GM18909 (cell line): ENCODE measurements around the gene PVALEF.
"Not testable (repeated sequence)": the region's sequence is repeated elsewhere in the genome, so short reads cannot be mapped to it uniquely, and the experiment has no call there.

ENCODE experiments used
- ATAC-seq: cut with Tn5 transposase; IDR thresholded peaks from one replicate; pipeline ENCODE4 v1.9.1; 2021; ENCODE audit warnings: mild to moderate bottlenecking; ENCODE audit not compliant: unreplicated experiment, poor library complexity

Gene PVALEF

DNA sequence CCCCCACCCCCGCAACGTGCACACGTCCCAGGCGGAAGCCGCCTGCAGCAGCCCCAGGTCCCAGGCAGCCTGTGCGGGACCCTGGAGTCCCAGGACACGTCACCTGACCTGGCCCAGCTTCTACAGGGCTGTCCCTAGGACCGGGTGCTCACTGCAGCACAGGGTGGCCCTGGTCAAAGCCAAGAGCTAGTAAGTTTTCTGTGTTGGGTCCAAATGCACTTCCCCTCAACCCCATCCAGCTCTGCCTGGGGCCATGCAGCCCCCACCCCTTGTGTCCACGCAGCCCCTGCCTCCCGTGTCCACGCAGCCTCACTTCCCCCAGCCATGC is 22.1 kb upstream of the PVALEF start:
- ATAC-seq = no peak

DNA sequence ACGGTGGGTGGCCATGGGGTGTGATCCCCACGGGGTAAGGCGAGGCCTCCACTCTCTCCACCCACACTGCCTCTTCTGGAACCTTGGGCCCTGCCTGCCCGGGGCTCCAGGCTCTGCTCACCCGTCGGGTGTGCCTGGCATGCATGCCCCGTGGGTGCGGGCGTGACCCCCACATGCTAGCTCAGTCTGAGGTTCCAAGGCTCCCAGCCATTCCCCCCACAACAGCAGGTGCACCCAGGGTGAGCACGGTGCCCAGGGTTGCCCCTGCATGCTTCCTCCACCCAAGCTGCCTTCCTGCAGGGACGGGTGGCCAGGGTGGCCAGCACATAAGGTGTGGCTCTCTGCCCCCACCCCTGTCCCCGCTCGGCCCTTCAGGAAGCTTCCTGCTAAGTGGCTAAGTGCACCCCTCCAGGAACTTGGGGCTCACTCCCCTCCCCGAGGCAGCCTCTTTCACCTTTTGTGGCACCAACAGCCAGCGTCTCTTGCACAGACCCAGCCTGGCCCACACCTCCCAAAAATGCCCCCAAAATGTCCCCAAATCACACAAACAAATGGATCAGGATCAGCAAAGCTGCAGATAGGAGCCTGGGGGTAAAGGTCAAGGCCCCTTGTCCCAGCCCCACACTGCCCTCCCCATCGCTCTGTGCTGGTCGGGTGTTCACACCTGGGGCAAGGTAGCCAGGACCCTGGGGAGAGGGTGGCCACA is 21.4 kb upstream of the PVALEF start:
- no peak for ATAC-seq

DNA sequence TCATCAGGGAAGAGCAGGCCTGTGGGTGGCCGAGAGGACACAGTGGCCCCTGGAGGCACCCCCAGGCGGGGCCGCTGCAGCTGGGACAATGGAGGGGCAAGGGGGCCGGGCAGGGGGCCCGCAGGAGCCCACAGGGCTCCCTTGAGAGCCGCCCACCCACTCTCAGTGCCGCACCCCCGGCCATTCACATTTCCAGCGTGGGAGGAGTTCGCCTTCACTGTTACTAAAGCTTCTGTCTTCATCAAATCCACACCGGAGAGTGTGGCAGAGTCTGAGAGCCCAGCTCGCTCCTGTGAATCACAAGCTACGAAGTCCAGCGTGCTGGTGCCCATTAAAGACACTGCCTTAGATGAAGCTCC is 20.9 kb upstream of the PVALEF start:
- no peak for ATAC-seq

DNA sequence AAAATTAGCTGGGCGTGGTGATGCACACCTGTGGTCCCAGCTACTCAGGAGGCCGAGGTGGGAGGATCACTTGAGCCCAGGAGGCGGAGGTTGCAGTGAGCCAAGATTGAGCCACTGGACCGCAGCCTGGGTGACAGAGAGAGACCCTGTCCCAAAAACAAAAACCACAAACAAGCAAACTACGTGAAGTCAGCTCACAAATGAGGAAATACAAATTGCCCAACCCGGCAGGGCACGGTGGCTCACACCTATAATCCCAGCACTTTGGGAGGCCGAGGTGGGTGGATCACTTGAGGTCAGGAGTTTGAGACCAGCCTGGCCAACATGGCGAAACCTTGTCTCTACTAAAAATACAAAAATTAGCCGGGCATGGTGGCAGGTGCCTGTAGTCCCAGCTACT is 19.1 kb upstream of the PVALEF start:
- not testable (repeated sequence) for ATAC-seq

DNA sequence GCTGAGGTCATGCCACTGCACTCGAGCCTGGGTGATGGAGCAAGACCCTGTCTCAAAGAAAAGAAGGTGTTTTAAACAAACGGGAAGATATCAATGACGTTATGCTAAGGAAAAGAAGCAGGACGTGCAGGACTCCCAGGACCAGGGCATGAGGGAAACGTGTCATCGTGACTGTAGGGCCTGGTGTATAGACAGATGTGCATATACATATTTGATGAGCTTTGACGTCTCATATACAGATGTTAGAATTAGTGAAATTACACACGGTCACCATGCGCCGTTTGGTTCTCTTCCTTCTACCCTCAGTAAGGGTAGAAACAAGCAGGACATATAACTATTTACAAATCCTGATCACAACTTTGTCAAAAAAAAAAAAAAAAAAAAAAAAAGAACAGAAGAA is 17.6 kb upstream of the PVALEF start:
- ATAC-seq = no peak

DNA sequence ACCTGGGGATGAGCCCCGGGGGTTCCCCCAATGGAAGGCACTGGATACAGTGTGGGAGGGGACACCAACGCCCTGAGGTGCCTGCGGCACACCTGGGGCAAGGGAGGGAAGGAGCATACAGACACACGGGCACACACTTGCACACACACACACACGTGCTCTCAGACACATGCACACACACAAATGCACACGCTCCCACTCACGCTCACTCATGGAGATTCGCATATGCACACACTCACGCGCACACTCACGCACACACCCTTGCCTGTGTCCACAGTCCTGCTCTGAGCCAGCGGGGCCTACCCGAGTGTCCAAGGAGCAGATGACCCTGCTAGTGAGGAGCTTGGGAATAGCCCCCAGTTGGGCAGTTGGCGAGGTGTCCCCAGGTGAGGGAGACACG is 16.7 kb upstream of the PVALEF start:
- no peak for ATAC-seq

DNA sequence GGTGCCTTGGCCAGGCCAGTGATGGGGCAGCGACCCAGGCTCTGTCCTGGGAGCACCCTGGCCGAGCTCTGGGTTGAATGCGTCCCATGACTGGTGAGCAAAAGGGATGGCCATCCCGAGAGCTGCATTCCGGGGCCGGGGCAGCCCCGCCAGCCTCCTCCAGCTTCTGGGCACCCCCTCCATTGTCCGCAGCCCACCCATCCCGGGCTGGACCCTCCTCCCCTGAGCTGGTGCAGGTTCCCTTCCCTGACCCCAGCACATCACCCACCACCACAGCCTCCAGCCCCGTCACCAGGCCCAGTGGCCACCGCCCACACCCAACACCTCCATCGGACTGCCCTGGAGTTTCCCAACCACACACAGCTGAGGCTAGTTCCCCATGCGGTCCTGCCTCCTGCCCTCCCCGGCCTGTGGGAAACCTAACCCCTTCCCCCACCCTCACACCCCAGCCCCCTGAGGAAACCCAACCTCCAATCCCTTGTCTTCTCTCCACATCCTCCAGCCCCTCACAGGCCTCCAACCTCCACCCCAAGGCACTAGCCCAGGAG is 16.2 kb upstream of the PVALEF start:
- ATAC-seq = no peak

DNA sequence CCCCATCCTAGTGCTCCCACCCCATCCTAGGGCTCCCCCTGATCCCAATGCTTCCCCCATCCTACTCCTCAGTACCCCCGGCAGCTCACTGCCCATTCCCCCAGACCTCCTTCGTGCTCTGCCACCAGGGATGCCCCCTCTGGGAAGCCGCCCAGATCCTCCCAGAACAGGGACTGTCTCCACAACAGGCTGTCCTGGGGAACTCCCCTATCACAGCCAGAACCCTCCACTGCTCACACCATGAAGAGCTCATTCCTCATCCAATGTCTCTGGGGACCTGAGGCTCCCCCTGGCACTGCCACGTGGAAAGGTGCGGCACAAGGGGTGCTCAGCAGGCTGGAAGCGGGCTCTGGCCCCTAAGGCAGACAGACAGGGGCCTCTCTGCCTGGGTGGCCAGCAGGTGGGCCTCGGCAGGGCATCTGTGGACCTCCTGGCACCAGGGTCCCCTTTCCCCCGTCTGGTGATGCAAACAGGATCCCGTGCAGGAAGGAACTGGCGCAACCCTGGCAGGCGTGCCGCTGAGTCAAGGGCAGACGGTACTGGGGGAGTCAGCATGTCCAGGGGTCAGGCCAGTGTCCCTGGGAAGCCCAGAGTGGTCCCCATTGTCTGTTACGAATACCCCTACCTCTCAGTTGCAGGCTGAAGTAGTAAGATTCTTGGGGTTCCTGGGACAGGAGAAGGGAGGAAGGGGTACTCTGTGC is 14.8 kb upstream of the PVALEF start:
- ATAC-seq = no peak

DNA sequence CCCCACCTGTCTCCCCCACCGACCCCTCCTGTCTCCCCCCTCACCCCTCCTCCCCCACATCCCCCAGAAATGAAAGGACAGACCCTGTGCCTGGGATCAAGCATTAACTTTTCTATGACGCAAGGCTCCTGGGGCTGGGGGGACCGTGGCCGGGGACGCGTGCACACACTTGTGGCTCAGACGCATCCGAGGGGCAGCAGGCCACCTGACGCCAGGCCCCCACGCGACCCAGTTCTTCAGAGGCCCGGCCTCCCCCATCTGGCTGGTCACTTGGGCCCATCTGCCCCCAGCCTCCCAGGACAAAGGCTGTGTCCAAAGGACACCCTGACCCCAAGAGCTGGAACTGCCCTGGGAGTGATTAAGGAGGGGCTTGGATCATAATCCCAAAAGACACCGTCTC is 14.0 kb upstream of the PVALEF start:
- ATAC-seq = no peak

DNA sequence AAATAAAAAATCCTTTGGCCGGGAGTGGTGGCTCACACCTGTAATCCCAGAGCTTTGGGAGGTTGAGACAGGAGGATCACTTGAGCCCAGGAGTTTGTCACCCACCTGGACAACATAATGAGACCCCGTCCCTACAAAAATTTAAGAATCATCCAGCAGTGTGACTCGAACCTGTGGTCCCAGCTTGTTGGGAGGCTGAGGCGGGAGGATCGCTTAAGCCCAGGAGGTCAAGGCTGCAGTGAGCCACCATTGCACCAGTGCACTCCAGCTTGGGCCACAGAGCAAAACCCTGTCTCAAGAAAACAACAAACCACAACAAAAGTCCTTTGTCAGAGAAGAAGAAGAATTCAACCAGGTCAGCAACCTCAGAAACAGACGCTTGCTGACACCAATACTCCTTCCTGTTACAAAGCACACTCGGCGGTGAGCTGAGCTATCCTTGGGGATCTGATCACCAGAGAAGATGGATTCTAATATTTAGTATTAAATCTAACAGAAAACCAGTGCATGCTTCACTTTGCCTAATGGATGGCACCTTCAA is 12.9 kb upstream of the PVALEF start:
- ATAC-seq = no peak

DNA sequence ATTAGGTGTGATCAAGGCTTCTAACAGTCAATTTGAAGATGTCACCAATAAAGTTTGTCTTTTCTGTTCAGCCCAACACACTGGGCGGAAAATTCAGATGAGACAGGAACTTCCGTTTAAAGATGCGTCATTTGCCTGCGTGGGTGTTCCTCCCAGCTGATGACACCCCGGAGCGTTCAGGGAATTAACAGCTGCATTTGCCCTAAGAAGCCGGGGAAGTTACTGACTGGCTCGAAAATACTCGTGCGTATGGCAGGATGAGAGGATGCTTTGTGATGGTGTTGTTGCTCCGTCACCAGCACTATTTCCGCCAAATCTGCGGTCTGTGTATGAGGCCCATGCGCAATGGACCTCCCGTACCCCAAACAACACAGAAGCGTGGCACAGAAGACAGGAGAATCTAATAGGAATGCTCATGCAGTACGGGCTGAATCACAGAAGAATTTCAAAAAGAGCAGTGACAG is 11.9 kb upstream of the PVALEF start:
- ATAC-seq = no peak

DNA sequence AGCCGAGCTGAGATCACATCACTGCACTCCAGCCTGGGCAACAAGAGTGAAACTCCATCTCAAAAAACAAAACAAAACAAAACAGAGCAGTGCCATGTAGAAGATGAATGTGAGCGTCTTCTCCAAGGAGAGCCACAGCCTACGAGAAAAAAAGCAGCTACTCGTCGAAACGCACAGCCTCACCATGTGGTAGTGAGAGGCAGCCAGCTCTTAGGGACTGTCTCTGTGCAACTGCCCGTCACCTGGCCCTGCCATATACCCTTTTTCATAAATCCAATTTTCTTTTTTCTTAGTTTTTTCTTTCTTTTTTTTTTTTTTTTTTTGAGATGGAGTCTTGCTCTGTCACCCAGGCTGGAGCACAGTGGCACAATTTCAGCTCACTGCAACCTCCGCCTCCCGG is 11.3 kb upstream of the PVALEF start:
- not testable (repeated sequence) for ATAC-seq

DNA sequence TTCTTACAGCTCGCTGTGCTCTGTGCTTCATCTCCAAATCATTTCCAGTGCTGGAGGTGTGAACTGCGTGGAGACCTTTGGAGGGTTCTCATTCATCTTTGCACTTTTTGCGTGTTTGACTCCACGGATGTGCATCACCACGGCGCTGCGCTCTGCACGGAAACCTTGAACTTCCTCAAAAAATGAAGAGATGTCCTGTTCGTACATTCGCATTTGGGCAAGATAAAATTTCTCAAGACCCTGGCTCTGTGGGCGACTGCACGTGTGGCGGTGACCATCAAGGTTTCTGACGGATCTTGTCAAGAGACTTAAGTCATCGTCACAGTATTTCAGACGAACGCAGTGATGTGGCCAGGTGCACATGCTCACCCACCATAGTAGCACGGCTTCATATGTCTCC is 10.3 kb upstream of the PVALEF start:
- no peak for ATAC-seq

DNA sequence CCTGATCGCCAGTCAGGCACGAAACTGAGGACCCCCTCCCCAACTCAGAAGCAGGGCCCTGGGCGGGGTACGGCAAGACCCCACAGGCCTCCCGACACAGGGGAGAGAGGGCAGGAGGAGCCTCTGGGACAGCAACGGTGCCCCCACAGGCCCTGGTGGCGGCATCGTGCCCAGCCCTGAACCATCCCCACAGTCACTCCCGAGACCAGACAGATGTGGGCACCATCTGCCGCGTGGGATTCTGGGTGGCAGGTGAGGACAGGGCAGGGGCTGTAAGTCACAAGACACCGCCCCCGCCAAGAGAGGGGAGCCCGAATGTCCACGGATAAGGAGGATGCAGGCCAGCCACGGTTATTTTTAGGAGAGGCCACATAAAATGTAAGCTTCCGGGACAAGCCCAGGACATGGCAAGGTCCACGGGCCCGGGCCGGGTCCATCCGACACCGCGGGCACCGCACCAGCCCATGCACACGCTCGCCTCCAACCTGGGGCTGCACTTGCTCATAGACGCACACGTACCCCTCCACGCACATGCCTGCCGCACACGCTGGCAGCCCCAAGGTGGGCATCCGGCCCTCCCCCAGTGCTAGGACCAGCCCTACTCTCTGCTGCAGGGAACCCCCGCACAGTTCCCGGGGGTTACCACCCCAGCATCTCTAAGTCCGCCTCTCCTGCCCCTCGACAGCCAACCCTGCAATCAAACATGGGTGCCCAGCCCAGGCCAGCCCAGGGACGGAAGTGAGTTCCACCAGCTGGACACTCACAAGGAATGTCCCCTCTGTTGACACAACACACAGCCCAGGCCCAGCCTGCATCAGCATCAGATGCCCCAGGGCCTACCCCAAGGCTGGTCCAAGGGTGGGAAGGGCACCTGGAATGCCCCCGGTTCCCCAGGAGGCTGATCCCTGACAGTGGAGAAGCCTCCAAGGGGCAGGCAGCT is 8.2 kb upstream of the PVALEF start:
- ATAC-seq = no peak

DNA sequence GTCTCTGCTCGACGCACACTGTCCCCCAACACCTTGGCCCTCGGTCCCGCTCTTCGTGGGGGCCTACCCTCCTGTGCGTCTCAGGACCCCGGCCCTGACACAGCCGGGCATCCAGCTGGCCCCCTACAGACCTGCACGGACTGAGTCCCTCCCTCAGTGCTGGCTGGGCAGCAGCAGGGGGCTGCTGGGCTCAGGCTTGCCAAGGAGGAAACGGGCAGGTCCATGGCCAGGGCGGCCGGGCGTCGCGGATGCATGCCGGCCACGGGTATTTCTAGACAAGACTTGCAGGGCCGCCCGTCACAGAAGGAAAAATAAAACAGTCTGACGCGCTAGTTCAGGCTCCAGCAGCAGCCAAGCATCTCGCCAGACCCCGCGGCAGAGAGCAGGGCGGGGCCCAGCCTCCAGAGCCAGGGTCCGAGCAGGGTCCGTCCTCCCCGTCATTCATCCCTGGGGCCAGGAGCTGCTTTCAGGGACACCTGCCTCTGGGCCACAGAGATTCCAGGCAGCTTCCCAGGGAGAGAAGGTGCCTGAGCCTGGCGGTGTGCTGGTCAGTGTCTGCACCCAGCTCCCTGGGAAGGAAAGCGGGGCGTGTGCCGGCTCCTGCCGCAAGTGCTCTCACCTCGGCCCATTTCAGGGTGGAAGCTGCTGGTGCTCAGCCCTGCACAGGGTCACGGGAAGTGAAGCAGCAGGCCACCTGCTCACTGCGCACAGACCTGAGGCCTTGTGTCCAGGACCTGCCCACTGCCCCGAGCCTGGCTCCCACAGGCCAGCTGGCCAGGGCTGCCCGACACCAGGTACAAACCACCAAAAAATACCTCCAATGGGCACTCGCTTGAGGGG is 7.2 kb upstream of the PVALEF start:
- ATAC-seq = no peak

DNA sequence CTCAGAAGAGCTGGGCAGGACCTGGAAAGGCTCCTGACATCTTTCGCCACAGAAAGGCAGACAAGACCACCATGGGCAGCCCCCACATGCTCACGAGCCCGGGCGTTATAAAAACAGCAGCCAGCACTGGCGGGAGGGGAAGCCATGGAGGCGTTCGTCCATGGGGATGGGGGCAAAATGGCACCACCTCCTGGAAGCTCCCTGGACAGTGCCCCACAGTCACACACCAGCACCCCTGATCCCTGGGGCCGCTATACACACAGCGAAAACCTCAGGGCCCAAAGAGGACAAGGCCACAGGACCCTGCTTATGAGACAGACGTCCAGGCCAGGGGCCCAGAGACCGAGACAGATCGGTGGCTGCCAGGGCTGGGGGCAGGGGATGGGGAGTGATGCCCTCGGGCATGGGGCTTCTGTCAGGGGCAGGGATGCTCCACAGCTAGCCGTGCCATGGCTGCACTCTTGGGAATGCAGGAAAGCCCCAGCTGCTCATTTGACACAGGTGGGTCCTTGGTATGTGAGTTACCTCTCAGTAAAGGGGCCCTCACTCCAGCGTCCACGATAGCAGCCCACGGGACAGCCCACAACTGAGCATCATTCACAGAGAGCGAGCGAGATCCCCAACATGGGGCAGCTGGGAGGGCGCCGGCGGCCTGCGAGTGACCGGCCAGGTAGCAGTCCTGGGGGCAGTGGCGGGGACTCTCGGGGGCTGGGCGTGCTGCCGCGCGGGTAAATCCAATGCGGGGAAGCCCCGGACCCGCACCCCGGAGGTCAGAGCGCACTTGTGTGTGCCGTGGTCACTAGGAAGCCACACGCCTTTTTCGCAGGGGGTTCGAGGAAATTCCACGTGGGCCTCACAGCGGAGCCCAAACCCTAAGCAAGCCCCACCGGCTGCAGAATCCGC is 6.4 kb upstream of the PVALEF start:
- ATAC-seq = no peak

DNA sequence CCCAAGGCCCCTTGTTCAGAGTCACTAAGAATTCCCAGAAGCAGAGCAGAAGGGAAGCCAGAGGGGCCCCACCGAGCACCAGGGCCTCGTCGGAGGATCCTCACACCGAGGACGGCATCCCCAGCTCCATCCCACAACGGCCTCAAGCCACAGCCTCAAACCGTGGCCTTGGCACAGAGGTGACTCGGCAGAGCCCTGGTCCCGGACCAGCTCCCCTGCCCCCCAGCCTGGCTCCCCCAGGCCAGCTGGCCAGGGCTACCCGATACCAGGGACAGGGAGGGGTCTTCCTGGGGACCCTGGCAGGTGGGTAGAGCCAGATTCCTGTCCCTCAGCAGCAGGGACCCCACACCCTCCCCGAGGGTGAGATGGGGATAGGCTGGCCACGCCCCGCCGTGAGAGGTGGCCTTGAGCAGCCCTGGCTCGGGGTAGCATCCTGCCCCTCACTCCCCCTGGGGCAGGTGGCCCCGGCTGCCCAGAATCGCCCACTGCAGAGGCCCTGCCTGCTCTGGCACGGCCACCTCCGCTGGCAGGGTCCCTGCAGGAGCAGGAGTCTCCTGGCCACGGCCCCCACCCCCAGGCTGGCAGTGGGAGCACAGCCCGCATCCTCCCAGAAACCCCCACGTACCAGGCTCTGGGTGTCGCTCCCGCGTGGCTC is 5.6 kb upstream of the PVALEF start:
- ATAC-seq = no peak

DNA sequence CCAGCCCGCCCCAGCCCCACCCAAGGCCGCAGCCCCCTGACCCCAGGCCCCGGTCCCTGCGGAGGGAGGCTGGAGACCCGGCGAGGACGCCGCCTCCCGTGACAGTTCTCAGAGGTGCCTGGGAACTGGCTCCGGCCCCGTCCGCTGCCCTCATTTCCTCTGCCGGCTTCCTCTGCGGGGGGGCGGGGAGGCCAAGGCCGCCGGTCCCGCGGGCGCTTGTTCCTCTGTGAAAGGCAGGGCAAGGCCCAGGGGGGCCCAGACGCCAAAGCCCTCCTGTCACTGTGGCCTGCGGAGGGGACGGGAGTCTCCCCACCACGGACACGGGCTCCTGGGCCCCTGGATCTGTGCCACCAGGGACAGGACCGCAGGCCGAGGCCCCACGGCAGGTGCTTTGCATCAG is 5.0 kb upstream of the PVALEF start:
- no peak for ATAC-seq
